HG03064 (cell line): ENCODE measurements around the gene DUSP6.

Experiments
- ATAC-seq: cut with Tn5 transposase; IDR thresholded peaks from one replicate; pipeline ENCODE4 v1.9.1; 2021; ENCODE audit warnings: low read depth; ENCODE audit not compliant: unreplicated experiment

DUSP6 gene

GRCh38 chr12:89352492-89353187, at the start of gene DUSP6:
Gene DUSP6, minus strand, starts transcription at chr12:89352501. Its CDS starts 462 bp downstream, at chr12:89352039.
- ATAC-seq = no peak

GRCh38 chr12:89401433-89402058, 49.2 kb upstream of the DUSP6 start:
- ATAC-seq = no peak

- ATAC-seq = no peak
Measured at GRCh38 chr12:89400415-89400814, 48.1 kb upstream of the DUSP6 start.

GRCh38 chr12:89395712-89396111, 43.4 kb upstream of the DUSP6 start:
- no peak for ATAC-seq

GRCh38 chr12:89393551-89394121, 41.3 kb upstream of the DUSP6 start:
- ATAC-seq = no peak

GRCh38 chr12:89392391-89392790, 40.1 kb upstream of the DUSP6 start:
- ATAC-seq = no peak

GRCh38 chr12:89391726-89392336, 39.5 kb upstream of the DUSP6 start:
- no peak for ATAC-seq

GRCh38 chr12:89390802-89391673, 38.7 kb upstream of the DUSP6 start:
- ATAC-seq = no peak

- no peak for ATAC-seq
Measured at GRCh38 chr12:89389755-89390661, 37.7 kb upstream of the DUSP6 start.

GRCh38 chr12:89386138-89386537, 33.8 kb upstream of the DUSP6 start:
- ATAC-seq = no peak

GRCh38 chr12:89384807-89385206, 32.5 kb upstream of the DUSP6 start:
- no peak for ATAC-seq

GRCh38 chr12:89384050-89384758, 31.9 kb upstream of the DUSP6 start:
- ATAC-seq = no peak

GRCh38 chr12:89383235-89384049, 31.1 kb upstream of the DUSP6 start:
- no peak for ATAC-seq

- ATAC-seq = no peak
Measured at GRCh38 chr12:89382328-89382727, 30.0 kb upstream of the DUSP6 start.

- no peak for ATAC-seq
Measured at GRCh38 chr12:89379839-89380467, 27.7 kb upstream of the DUSP6 start.

GRCh38 chr12:89379148-89379838, 27.0 kb upstream of the DUSP6 start:
- no peak for ATAC-seq

- ATAC-seq = no peak
Measured at GRCh38 chr12:89376844-89377243, 24.5 kb upstream of the DUSP6 start.
